ENCODE measurements around the gene NRF1.

GRCh38 chr7:129667116-129667515 lies 55.6 kb downstream of the NRF1 start:
- TF ChIP-seq, protein P1, sequence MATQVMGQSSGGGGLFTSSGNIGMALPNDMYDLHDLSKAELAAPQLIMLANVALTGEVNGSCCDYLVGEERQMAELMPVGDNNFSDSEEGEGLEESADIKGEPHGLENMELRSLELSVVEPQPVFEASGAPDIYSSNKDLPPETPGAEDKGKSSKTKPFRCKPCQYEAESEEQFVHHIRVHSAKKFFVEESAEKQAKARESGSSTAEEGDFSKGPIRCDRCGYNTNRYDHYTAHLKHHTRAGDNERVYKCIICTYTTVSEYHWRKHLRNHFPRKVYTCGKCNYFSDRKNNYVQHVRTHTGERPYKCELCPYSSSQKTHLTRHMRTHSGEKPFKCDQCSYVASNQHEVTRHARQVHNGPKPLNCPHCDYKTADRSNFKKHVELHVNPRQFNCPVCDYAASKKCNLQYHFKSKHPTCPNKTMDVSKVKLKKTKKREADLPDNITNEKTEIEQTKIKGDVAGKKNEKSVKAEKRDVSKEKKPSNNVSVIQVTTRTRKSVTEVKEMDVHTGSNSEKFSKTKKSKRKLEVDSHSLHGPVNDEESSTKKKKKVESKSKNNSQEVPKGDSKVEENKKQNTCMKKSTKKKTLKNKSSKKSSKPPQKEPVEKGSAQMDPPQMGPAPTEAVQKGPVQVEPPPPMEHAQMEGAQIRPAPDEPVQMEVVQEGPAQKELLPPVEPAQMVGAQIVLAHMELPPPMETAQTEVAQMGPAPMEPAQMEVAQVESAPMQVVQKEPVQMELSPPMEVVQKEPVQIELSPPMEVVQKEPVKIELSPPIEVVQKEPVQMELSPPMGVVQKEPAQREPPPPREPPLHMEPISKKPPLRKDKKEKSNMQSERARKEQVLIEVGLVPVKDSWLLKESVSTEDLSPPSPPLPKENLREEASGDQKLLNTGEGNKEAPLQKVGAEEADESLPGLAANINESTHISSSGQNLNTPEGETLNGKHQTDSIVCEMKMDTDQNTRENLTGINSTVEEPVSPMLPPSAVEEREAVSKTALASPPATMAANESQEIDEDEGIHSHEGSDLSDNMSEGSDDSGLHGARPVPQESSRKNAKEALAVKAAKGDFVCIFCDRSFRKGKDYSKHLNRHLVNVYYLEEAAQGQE (IDR thresholded peaks at IDR 0.05; ENCODE audit: insufficient read depth in 1 of 2, low read depth in 2 of 2, low read length in 1 of 2) = no peak
- TF ChIP-seq CTCF (IDR thresholded peaks at IDR 0.05) = no peak
